NCI-H2107 treated with DMSO at 0.1 percent for 48 hours (cell line): ENCODE data around the gene MAPK8IP1.
"Not testable (repeated sequence)": the region's sequence is repeated elsewhere in the genome, so short reads cannot be mapped to it uniquely, and the experiment has no call there.

Experiments
- DNase-seq: peaks from one replicate; lab custom pipeline; 2025; ENCODE audit not compliant: unreplicated experiment; lab: John Stamatoyannopoulos, UW

Gene MAPK8IP1

DNA sequence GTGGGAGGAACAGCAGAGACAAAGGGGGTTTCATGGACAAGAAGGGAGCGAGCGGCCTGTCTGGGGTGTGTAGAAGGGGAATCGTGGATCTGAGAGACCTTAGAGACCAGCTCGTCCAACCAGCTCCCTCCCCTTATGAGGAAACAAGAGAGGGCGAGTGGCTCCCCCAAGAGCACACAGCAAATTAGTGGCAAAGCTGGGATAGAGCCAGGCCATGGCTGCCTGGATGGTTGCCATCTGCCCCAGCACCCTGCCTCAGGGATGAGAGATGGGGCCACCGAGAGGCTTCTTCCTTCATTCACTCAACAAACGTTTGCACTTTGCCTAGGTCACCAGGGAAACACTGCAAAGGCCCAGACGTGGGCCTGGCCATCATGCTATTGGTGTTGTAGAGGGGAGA is 4.1 kb downstream of the MAPK8IP1 start:
- DNase-seq: no peak

DNA sequence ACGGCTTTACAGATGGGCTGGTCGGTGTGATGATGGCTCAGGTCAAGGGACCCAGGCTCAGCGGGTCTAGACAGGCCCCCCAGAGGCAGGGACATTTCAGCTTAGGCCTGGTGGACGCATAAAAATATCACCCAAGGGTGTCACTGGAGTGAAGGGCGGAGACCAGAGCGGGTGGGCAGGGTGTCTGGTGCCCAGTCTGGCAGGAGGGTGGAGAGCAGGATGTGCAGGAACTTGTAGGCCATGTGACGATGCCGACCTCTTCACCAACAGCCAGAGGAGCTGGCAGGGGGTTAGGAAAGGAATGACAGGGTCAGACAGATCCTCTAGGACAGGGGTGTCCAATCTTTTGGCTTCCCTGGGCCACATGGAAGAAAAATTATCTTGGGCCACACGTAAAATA is 4.5 kb downstream of the MAPK8IP1 start:
- DNase-seq: no peak

DNA sequence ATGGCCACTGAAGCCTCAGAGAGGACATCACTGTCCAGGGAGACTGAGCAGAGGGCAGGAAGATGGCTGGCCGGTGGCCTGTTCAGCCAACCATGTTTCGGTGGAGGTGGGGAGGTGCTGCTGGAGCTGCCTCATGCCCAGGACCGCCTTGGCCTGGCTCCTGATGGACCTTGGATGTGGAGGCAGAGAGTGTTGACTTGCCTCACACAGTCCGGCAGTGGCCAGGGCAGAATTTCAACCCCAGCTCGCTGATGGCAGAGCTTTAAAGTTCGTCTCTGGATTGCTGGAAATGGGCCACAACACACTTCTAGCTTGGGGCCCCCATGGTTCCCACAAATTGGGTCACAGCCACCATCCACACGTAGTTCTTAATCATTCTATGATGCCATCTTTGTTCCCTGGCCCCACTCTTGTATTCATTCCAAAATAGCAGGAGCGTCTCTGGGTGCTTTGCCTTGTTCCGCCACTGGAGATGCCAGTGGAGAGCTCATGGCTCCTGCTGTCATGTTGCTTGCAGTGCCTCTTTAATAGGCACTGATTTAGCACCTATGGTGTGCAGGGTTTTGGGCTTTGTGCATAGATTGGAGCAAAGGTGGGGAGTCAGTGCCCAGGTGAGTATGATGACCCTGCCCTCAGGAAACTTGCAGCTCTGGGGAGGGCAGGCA is 5.6 kb downstream of the MAPK8IP1 start:
- DNase-seq: no peak

DNA sequence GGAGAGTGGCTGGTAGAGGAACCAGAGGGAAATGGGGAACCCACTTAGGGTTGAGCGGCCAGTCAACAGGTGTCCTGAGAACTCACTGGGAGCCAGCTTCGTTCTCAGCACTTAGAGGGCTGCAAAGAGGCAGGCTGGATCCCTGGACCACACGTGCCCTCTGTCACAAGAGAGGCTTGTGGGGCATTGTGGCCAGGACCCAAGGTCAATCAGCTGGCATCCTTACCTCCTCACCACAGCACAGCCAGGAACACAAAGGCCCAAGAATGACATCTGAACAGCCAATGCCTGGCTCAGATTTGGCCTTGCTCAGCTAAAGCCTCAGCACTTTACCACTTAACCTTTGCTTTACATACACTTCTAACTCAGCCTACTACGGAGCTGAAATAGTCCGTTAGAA is 7.4 kb downstream of the MAPK8IP1 start:
- DNase-seq: peak; percentile 29

DNA sequence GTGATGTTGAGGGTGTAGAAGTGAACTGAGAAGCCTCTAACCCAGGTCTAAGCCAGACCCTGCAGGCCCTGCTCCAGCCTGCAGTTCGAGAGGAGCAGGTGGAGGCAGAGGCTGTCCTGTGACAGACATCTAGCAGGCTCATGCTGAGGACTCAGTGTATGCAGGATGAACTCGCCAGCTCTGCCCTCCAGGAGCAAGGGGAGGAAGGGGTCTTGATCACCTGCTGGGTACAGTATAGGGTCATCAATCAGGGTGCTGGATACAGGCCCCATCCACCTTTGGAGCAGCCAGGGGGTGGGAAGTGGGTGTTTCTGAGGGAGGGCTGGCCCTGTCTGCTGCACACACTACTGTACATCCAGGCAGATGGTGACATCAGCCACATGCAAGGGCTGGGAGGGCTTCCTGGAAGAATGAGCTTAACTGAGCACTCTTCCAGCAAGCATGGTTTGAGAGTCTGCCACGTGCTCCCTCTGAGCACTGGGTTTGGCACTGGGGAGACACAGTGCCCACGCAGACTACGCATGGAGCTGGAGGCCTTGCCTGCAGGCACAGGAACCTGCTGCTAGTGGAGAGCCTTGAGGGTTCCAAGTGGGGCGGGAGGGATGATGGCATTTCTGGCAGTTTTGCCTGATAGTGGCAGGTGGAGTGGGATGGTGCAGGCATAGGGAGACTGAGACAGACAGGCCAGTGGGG is 9.2 kb downstream of the MAPK8IP1 start:
- no peak for DNase-seq

DNA sequence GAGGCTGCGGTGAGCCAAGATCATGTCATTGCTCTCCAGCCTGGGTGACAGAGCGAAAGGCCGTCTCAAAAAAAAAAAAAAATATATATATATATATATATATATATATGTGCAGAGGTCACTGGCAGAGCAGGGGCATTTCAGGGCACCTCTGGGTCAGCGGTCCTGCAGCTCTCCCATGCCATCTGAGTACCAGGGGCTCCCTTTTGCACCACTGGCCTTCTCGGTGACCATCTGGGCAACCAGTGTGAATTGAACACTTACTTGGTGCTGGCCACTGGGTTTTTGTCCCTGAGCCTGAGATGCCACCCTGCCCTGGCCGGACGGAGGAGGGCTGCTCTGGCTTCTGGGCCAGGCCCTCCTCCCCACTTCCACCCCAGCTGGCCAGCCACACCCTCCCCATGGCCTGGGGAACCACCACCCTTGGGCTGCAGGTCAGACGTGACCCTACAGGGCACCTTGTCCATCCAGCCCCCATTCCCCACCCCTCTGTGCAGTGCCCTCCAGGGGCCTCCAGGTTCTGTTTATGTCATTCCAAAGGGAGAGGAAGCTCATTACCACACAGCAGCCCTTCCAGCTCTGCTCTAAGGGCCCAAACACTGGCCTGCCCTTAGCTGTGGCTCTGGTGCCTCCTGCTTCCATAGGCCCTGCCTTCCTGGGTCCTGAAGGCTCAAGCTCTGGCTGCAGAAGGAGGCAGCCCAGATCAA is 10.3 kb downstream of the MAPK8IP1 start:
- no peak for DNase-seq

DNA sequence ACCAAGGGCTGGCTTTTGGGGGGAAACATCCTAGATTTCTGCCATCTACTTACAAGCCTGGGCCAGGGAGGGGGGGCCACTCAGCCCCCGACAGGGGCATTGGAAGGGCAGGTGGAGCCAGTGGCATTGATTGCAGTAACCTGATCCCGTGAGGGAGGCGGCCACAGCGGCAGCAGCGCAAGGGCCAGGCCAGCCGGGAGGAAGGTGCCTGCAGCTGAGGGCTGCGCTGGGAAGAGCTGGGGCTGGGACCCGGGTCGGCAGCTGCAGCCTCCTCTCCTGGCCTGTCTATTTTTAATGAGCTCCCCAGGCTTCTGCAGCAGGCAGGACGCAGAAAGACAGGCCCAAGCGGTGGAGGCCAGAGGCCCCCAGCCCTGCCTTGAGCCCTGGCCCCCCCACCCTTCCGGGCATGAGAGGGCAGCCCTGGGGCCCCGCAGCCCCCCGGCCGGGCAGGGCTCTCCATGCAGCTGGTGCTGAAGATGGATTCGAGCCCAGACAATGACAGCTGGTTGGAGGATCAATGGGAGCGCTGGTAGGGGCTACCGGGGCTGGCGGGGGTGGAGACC is 11.1 kb downstream of the MAPK8IP1 start:
- peak; percentile 78 for DNase-seq

DNA sequence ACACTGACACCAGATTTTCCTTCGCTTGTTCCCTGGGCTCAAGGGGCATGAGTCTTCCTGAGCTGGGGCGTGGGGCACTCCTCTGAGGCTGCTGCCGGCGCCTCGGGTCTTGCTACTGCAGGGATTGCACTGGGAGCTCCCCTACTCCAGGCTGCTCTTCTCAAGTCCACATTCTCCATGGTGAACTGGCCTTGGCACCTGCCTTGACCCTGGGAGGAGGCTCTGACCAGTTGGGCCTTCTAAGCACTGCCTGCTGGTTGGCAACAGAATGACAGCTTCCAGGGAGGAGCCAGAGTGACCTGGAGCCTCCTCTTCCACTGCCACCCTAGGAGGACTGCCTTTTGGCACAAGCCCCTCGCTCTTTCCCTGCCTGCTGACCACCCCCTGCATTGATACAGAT is 12.1 kb downstream of the MAPK8IP1 start:
- DNase-seq: no peak

DNA sequence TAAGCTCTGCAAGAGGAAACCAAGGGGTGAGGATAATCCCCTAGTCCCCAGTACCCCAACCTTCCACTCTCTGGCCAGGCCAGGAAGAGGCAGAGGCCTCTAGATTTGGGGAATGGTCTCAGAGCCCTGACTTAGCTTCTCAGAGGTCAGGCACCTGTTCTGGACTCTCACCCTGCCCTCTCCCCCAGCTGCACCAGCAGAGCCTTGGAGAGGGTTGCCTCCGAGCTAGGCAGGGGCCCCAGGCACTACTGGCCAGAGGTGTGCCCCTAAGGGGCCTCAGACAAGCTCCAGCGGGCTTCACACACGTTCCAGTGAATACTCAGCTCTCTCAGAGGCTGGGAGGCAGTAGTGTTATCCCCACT is 13.6 kb downstream of the MAPK8IP1 start:
- DNase-seq: no peak

DNA sequence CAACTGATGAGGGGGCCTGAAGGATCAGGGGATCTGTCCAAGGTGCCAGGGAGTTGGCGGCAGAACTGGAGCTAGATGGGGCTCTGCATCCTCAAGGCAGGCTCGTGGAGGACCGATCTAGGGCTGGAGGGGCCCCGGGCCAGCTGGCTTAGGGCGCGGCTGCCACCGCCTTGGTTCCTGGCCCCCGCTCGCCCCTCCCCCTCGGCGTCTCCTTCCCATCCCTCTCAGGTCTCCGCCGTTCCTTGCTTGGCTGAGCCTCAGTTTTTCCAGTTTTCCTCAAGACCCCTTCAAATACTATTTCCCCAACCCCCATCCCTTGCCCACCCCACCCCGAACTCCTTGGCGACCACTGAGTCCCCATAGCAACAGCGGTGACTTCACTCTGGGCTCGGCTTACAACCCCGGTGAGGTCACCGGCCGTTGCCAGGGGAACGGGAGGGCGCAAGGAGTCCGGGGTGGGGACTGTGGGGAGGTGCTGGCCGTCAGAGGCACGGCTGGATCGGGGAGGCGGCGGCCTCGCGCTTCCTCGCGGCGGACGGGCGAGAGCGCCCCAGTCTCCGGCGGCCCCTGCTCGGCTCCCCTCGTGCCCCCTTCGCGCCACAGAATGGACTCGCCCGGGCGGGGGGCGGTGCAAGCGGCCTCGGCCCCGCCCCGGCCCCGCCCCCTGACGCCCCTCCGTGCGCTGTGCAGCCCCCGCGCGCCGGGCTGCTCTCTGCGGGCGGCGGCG is 14.2 kb downstream of the MAPK8IP1 start:
- DNase-seq: peak; percentile 56

DNA sequence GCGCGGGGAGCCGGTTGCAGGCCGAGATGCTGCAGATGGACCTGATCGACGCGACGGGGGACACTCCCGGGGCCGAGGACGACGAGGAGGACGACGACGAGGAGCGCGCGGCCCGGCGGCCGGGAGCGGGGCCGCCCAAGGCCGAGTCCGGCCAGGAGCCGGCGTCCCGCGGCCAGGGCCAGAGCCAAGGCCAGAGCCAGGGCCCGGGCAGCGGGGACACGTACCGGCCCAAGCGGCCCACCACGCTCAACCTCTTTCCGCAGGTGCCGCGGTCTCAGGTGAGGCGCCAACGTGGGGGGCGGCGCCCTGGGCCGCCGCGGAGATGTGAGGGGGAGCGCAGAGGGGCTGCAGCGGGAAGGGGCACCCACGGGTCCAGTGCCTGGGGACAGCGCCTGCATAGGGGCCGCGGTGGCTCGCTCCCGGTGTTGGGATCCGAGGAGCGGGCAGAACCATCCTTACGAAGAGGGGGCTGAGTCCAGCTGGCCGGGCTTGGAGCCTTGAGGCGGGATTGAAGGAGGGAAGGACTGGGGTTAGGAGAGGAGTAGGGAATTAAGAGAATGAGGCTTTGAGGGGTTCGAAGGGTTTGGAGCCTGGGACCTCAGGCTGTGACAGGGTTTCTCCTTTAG is 14.8 kb downstream of the MAPK8IP1 start:
- DNase-seq: not testable (repeated sequence)

DNA sequence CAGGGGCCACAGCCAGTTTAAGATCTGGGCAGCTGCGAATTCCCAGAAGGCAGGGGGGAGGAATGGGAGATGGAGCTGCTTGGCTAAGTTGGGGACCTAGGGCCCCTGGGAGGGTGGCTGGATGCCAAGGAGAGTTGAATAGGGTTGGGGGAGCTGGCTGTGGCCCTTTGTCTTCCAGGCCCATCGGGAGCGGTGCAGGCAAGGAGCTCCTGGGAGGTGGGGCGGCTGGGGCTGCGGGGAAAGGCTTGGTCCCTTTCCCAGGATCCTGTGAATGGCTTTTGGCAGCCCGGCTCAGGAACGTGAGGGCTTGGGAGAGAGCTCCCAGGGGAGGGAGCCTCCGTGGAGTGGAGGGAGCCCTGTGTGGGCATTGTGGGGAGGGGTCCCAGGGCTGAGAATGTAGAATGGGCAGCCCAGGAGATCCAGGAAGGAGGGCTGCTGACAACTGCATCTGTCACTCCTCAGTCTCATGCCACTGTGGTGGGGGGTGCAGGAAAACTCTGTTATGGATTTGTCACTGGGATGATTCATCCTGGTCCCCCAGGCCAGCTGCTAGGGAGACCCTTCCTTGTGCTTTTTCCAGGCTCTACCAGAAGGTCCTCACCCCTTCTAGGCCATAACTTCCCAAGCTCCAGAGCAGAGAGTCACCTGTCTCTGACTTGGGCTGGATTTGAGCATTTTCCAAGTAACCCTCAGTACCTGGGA is 15.6 kb downstream of the MAPK8IP1 start:
- DNase-seq: peak; percentile 13

DNA sequence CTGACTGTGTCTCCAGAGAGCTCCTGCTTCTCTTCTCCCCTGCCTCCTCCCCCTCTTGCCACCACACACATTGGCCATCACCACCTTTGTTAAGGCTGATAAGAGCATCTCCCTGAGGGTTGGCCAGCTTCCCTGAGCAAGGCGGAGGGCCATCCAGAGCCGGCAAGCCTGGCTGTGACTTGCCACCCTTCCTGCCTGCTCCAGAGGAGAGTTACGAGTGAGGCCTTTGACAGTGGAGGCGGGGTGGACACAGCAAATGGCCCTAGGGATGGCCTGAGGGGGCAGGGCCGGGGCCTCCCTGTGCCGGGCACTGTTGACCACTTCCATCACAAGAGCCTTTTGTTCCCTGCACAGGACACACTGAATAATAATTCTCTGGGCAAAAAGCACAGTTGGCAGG is 16.2 kb downstream of the MAPK8IP1 start:
- no peak for DNase-seq

DNA sequence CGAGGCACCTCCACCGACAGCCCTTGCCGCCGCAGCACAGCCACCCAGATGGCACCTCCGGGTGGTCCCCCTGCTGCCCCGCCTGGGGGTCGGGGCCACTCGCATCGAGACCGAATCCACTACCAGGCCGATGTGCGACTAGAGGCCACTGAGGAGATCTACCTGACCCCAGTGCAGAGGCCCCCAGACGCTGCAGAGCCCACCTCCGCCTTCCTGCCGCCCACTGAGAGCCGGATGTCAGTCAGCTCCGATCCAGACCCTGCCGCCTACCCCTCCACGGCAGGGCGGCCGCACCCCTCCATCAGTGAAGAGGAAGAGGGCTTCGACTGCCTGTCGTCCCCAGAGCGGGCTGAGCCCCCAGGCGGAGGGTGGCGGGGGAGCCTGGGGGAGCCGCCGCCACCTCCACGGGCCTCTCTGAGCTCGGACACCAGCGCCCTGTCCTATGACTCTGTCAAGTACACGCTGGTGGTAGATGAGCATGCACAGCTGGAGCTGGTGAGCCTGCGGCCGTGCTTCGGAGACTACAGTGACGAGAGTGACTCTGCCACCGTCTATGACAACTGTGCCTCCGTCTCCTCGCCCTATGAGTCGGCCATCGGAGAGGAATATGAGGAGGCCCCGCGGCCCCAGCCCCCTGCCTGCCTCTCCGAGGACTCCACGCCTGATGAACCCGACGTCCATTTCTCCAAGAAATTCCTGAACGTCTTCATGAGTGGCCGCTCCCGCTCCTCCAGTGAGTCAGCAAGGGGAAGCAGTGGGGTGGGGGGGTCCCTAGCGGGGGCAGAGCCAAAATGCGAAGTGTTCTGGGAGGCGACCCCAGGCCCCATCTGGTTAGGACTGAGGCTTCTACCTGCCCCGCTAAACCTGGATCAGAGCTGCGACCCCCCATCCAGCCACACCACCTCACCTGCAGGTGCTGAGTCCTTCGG is 17.3 kb downstream of the MAPK8IP1 start:
- DNase-seq: no peak

DNA sequence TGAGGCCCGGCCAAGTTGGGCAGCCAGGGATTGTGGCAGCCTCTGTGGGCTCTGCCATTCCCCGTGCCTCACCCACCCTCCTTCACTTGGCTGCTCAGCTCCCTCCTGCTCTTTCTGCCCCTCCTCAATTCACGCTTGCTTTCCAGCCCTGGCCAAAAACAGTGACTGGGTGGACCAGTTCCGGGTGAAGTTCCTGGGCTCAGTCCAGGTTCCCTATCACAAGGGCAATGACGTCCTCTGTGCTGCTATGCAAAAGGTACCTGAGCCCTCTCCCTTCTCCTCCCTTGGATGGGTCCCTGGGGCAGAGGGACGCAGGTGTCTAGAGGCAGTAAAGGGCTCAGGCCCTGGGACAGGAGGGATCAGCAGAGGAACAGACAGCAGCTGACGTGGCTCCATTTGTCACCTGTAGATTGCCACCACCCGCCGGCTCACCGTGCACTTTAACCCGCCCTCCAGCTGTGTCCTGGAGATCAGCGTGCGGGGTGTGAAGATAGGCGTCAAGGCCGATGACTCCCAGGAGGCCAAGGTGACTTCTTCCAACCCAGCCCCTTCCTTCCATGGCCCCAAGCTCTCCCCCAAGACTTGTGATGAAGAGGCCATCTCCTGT is 19.0 kb downstream of the MAPK8IP1 start:
- no peak for DNase-seq

DNA sequence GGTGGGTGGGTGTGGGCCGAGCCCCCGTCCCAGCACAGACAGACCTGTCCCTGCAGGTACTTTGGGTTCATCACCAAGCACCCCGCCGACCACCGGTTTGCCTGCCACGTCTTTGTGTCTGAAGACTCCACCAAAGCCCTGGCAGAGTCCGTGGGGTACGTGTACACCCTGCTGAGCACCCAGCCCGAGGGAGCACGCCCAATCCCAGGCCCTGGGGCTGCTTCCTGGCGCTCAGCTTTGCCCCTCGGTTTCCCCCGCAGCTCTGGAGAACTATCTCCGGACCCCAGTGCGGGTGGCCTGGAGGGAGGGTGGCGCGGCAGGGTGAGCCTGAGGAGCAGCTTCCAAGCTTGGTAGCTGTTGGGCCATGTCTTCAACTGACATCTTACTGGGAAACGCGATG is 19.6 kb downstream of the MAPK8IP1 start:
- no peak for DNase-seq

DNA sequence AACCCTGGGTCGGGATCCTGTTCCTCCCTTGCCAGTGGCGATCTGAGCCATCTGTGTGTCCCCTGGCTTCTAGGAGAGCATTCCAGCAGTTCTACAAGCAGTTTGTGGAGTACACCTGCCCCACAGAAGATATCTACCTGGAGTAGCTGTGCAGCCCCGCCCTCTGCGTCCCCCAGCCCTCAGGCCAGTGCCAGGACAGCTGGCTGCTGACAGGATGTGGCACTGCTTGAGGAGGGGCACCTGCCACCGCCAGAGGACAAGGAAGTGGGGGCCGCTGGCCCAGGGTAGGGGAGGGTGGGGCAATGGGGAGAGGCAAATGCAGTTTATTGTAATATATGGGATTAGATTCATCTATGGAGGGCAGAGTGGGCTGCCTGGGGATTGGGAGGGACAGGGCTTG is 20.1 kb downstream of the MAPK8IP1 start:
- not testable (repeated sequence) for DNase-seq

DNA sequence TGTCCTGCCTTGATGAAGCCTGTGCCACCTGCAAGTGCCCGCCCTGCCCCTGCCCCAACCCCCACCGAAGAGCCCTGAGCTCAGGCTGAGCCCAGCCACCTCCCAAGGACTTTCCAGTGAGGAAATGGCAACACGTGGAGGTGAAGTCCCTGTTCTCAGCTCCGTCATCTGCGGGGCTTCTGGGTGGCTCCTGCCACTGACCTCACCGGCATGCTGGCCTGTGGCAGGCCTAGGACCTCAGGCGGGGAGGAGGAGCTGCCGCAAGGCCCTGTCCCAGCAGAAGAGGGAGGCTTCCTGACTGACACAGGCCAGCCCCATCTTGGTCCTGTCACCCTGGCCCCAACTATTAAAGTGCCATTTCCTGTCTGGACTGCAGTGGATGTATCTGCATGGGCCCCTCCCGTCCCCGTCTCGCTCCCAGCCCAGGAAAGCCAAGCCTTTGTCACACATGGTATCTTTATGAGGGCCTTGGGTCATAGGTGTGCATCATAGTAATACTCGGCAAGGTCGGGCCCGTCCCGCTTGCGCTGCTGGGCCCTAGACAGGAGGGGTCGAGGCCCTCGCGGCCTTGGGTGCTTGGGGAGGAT is 20.7 kb downstream of the MAPK8IP1 start:
- DNase-seq: no peak
